NCI-H128 (cell line): ENCODE results near the gene LSM14A.
"Not testable (repeated sequence)": the region's sequence is repeated elsewhere in the genome, so short reads cannot be mapped to it uniquely, and the experiment has no call there.

Experiments used
- DNase-seq: peaks from one replicate; lab custom pipeline; 2025; ENCODE audit not compliant: unreplicated experiment; lab: John Stamatoyannopoulos, UW

Gene LSM14A

DNA sequence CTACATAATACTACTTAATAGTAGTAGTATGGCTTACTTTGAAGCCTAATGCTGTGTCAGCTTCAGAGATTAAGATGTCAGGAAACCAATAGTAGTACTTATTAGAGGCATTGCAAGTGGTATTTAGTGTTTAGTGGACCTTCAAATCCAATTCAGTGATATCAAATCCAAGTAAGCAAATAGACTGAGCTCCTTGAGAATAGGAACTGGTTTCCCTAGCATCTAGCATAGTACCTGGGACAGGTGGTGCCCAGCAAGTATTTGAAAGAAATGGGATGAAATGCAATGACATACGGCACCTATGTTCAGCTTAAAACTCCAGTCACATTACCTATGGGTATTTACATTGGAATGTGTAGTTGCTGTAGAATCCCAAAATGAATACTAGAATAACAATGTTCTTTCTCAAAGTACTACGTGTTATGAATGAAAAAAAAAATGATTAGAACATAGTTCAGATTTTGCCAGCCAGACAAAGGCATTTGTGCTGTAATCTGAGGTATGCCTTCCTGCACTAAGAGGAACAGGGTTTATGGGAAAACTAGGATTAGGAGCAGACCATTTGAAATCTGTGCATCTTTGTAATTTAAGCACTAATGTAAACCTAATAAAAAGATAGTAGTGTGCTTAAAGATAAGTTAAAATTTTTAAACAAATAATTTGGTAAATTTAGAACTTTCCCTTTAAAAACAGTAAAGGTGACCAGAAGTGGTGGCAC lies 17.1 kb downstream of the LSM14A start:
- DNase-seq: no peak

DNA sequence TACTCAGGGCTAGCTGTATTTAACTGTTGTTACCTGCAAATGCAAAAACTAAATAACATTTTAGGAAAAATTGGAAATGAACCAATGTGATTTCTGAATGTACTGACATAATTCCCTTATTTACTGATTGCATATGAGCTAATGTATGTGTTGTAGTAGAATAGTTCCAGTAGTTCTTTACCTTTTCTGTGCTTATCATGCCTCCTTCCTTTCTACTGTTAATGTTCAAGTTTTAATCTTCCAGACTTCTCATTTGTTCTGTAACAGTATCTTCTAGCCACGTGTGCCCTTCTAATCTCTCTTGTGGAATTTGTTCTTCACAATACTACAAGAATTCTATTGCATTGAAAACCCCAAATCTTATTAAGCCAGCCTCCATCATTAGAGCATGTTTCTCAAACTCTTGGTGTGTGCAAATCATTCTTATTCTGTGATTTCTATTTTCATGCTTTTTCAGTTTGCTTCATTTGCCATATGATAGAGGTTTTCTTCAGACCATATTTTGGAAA lies 17.7 kb downstream of the LSM14A start:
- DNase-seq: no peak

DNA sequence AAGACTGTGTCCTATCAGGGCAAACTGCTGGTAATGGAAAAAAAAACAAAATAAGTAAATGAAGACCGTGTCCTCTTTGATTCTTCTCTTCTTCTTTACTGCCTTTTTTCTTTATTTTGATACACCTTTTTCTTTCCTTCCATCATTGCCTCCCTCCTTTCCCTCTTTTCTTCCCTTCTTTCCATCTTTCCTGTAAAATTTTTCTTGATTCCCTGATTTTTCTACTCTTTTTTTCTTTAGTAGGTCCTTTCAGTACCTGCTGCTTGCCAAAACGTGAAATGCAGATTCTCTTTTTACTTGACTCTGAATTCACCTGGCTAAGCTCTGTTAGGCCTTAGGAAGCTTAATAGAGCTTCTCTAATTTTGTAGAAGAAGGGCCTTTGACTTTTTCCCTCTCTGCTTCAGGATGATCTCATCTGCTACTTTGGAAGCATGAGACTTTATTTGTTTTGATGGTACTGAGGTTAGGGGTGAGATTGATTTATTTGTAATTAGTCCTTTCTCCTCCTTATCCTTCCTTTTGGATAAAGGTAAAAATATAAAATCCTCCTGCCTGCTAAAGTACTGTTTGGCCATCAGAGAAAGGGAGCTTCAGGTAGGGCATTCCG lies 19.2 kb downstream of the LSM14A start:
- DNase-seq: no peak

DNA sequence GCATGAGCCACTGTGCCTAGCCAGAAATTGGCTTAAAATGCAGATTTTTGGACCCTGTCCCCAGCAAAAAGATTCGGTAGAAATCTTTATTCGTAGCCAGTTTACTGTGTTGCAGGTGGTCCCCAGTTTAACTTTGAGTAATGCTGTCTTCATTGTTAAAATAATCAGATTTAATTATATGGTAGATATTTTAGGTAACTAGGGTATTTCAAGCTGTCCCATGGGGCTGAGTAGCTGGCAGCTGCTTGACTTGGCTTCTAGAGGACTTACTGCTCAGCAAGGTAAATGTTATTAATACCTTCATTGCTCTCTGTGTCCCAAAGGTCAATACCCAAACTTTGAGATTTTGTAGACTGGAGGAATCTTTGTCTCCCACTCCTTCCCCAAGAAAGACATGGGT lies 21.1 kb downstream of the LSM14A start:
- DNase-seq: no peak

DNA sequence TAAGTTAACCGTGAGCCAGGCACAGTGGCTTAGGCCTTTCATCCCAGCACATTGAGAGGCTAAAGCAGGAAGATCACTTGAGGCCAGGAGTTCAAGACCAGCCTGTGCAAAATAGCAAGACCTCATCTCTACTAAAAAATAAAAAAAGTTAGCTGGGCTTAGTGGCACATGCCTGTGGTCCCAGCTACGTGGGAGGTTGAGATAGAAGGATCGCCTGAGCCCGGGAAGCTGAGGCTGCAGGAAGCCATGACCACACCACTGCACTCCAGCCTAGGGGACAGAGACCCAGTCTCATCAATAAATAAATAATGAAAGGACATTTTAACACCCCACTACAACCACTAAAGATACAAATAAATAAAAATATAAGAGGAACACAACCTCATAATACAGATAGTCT lies 21.6 kb downstream of the LSM14A start:
- no peak for DNase-seq

DNA sequence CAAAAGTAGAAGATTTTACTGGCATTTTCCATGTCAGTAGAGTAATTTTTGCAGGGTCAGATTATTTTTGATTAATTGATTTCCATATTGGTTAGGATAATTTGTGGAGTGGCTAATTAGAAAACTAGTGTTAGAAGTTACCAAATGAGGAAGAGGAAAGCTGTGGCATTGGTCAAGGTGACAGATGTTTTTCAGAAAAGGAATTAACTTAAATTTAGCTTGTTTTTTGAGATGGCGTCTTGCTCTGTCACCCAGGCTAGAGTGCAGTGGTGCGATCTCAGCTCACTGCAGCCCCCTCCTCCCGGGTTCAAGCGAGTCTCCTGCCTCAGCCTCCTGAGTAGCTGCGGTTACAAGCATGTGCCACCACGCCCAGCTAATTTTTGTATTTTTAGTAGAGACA lies 28.8 kb downstream of the LSM14A start:
- DNase-seq: no peak

DNA sequence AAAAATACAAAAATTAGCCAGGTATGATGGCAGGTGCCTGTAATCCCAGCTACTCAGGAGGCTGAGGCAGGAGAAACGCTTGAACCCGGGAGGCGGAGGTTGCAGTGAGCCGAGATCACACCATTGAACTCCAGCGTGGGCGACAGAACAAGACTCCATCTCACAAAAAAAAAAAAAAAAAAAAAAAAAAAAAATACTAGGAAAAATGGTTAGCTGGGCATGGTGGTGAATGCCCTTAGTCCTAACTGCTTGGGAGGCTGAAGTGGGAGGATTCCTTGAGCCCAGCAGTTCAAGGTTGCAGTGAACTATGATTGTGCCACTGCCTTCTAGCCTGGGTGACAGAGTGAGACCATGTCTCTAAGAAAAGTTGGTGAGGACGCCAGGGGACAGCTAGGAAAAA lies 33.0 kb downstream of the LSM14A start:
- not testable (repeated sequence) for DNase-seq

DNA sequence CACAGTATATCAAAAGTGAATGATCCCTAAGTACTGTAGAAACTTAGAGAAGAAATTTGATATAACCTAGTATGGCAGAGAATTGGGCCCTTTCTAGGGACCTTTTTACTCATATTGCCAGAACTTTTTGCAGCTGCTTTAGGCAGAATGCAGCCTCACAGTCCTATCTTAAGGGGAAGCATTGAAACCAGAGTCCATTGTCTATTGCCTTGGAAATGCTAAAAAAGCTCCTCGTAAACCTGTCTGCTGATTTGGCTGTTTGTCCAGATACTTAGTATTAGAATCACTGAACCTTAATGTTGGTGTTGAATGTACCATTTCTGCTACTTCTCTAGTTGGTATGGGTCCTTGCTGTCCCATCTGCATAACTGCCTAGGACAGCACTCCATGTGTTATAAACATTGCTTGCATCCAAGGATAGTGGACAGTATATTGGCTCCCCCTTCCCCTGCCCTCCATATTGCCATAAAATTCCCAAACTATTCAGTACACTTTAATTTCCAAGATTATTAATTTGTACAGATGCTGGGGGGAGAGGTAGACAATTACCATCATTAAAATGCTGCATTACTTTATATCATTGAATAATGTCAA lies 36.1 kb downstream of the LSM14A start:
- DNase-seq: no peak

DNA sequence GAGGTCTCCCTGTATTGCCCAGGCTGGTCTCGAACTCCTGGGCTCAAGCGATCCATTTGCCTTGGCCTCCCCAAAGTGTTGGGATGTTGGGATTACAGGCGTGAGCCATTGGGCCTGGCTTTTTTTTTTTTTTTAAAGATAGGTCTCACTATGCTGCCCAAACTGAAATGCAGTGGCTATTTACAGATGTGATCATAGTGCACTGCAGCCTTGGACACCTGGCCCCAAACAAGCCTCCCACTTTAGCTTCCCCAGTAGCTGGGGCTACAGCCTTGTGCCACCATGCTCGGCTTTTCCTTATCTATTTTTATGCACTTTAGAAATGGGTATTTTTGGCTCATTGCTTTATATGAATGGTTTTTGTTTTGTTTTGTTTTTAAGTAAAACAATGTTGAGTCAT lies 37.4 kb downstream of the LSM14A start:
- DNase-seq: no peak

DNA sequence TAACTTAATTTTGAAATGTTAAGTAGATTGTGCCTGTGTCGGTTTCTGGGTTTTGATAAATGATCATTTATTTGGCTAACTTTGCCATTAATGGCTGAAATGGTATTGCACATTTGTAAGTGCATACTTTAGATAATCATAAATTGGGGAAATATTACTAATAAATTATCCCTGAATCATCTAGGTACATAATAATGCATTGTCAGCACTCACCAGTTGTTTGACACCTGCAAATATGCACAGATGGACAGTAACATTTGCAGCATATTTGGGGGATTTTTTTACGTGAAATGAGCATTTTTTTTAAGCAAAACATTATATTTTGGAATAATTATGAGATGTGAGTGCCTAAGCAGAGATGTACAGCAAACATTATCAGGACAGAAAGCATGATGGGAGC lies 41.0 kb downstream of the LSM14A start:
- DNase-seq: no peak

DNA sequence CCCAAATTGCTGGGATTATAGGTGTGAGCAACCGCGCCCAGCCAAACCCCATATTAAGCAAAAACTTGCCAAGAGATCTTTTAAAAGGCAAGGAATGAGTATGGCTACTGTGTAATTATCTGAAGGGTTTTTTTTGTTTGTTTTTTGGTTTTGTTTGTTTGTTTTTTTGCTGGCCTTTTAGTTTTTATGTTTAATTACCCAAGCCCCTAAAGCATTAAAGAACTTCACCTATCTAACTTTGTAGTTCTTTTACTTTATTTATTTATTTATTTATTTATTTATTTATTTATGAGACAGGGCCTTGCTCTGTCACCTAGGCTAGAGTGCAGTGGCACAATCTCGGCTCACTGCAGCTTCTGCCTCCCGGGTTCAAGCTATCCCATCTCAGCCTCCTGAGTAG lies 41.7 kb downstream of the LSM14A start:
- no peak for DNase-seq

DNA sequence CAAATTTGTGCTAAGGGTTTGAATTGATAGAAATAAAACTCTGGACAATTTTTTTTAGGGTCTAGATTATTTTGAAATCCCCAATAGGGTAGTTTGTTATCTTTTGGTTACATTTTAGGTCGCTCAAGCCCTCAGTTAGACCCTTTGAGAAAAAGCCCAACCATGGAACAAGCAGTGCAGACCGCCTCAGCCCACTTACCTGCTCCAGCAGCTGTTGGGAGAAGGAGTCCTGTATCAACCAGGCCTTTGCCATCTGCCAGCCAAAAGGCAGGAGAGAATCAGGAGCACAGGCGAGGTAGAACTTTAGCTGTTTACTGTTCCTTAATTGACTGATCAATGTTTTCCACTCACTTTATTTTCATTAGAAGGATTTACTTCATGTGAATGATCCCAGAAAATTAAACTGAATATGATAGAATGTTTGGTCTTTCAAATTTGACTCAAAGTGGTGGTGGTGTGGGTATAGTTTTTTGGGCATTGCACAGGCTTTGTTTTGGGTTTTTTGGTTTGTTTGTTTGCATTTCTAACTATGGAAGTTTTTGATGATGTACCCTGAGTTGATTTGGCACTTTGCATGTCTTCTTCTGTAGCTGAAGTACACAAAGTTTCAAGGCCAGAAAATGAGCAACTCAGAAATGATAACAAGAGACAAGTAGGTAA lies 42.8 kb downstream of the LSM14A start:
- no peak for DNase-seq

DNA sequence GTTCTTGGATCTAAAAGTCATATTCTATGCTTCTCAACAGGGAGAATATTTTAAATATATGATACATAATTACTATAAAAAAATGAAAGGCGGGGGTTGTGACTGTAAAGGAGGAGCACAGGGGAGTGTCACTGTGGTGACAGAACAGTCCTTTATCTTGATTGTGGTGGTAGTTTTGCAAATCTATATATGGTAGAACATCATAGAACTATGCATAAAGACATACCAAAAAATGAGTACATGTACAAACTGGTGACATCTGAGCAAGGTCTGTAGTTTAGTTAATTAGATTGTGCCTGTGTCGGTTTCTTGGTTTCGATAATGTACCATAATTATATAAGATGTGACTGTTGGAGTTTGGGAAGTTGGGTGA lies 43.3 kb downstream of the LSM14A start:
- no peak for DNase-seq

DNA sequence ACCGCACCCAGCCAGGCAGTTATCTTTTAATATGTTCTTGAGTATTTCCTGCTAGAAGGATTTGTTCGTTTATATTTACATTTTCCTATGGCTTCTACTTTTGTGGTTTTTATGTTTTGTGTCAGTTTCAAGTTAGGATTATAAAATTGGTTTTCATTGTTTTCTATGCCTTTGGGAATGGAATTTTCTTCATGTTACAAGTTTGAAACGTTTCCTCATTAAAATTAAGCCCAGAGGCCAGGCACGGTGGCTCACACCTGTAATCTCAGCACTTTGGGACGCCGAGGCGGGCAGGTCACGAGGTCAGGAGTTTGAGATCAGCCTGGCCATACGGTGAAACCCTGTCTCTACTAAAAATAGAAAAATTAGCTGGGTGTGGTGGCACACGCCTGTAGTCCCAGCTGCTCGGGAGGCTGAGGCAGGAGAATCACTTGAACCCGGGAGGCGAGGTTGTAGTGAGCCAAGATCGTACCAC lies 44.5 kb downstream of the LSM14A start:
- DNase-seq: not testable (repeated sequence)

DNA sequence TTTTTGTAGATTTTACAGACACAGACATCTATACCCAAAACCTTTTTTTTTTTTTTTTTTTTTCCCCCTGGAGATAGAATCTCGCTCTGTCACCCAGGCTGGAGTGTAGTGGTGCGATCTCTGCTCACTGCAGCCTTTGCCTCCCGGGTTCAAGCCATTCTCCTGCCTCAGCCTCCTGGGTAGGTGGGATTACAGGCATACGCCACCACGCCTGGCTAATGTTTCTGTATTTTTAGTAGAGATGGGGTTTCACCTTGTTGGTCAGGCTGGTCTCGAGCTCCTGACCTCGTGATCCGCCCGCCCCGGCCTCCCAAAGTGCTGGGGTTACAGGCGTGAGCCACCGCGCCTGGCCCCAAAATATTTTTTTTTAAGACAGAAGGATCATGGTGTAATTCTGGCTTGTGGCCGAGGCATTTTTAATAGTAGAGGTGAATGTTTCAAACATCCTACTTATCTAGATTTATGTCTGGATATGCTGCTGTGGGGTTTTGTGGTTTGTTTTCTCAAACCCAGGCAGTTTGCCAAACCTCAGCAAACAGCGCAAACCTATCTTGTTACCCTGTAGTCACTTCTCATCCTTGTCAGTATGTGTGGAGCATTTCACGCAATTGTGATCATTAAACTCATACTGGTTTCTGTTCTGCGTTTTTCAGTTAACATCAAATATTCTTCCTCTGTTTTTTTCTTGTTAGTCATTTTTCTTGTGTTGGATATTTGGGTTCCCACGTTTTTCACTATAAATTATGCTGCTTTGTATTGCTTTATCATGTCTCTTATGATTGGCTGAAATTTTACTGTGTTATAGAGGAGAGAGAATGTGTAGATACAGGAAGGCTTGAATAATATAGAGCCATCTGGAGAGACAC lies 45.9 kb downstream of the LSM14A start:
- peak; percentile 83 for DNase-seq

DNA sequence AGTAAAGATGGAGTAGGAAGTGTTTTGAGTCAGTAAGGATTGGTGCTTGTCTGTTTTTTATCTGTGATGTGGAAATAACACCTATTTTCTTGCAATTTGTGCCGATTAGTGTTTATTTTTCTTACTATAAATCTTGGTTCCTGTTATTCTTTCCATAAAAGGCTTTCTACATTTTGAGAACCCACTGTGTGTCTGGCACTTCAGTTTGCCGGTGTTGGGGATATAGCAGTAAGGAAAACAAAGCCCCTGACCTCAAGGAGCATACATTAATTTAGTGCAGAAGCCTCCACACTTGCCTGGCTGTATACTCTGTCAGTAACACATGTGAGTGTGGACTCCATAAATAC lies 46.5 kb downstream of the LSM14A start:
- DNase-seq: no peak

DNA sequence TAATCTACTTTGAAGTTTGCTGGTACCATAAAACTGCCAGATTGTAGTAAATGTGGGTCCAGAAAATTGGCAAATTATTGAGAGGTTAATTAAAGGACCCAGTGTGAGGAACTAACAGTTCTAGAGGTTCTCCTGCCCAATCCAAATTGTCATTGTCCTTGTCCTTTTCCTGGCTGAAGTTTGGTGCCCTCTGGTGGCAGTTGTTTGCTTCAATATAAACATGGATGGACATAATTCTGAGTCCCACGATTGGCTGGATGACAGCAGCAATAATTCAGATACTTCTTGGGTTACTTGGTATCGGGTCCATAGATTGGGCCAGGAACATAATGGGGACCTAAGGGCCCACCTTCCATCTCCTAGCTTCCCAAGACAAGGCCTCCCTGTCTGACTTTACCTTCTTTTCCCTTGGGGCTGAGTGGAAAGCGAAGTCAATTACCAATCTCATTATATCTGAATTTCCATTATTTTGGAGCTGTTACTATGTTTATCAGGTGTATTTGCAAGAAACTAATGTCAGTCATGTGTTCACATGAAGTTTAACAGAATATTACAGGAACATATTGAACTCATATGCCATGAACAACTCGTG lies 48.3 kb downstream of the LSM14A start:
- peak; percentile 8 for DNase-seq

DNA sequence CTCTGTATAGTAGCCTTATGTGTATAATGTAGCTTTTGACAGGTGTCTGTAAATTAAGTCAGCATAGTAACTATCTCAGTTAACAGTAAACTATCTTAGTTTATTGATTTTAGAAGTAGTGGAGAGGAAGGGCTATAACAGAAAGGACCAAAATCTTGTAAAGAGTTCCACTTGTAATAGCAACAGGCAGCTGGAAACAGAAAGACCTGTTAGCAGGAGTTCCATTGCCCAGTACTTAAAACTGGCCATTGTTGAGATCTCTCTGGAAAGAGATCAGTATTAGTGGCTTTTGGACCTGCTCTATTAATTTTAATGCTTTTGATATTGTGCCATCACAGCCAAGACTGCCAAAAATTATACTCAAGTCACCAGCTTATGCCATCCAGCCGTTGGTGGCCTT lies 50.1 kb downstream of the LSM14A start:
- DNase-seq: no peak

DNA sequence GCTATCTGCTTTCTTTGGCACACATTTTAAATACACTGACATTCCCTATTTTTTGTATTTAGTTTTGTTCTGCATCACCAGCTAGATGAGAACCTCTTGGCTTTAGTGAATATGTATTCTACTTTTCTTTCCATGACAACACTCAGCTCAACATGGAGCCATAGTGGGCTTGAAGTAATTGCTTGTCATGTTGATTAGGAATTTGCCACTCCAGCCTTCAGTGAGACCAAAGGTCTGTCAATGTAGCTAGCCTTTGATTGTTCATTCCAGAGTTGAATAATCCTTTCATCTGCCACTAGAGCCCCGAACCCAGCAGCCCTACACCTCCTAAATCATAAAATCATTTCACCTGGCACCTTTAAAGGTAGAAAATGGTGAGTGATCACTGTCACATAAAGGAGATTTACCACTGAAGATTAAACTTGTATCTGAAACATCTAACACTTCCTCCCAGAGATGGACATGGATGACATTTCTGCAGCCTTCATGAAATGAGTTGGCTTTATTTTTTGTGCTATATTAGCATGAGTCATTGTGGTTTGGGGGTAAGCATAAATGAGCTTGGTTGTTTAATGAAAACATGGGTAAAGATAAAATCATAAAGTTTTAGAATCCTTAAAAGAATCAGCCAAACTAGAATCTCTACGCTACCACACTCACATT lies 52.8 kb downstream of the LSM14A start:
- no peak for DNase-seq

DNA sequence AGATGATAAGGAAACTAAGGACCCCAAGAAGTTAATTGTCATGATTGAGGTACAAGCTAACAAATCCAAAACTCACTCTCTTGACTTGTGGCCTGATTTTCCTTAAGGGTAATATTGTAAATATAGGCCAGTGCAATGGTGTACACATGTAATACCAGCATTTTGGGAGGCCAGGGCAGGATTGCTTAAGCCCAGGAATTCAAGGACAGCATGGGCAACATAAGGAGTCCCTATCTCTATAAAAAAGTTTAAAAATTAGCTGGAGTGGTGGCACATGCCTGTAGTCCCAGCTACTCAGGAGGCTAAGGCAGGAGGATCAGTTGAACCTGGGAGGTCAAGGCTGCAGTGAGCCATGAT lies 53.3 kb downstream of the LSM14A start:
- no peak for DNase-seq
